Activated naive CD4-positive, alpha-beta T cell treated with anti-CD3 and anti-CD28 coated beads for 36 hours (primary cell): ENCODE data around the gene KCNMA1. TPM values are rescaled to one million over a fixed set of nuclear protein-coding genes. Genes with fewer than 3 reads are reported as not detected.
A peak's percentile ranks its signal among the peaks of the same experiment; 100 is the strongest.

Experiments used
- CTCF ChIA-PET: fragments of 350-600 bp; sonication (Branson Sonifier 250); formaldehyde crosslinking; loops from one replicate; lab custom pipeline; 2021; ENCODE audit warnings: antibody characterized with exemption; lab: Charles Lee
- DNase-seq: peaks from one replicate; pipeline ENCODE4 v3.0.0-alpha.2; 2020
- H3K27ac Mint-ChIP-seq: one replicate; pipeline ENCODE4 v1.8.0; 2021; ENCODE audit warnings: mild to moderate bottlenecking, mixed read lengths
- H3K27me3 Mint-ChIP-seq: one replicate; pipeline ENCODE4 v1.8.0; 2021; ENCODE audit warnings: low read depth, mixed read lengths
- H3K36me3 Mint-ChIP-seq: one replicate; pipeline ENCODE4 v1.8.0; 2021; ENCODE audit warnings: low read depth, mixed read lengths
- H3K4me1 Mint-ChIP-seq: one replicate; pipeline ENCODE4 v1.8.0; 2021; ENCODE audit warnings: low read depth, mixed read lengths
- H3K4me3 Mint-ChIP-seq: one replicate; pipeline ENCODE4 v1.8.0; 2021; ENCODE audit warnings: mild to moderate bottlenecking, moderate library complexity, mixed read lengths
- H3K9me3 Mint-ChIP-seq: one replicate; pipeline ENCODE4 v1.8.0; 2021; ENCODE audit warnings: mixed read lengths
- intact Hi-C: fragments of 100-400 bp; cut with micrococcal nuclease; formaldehyde crosslinking; loops from one replicate; pipeline ENCODE4 v1.15.1; 2023
- total RNA-seq, 2 experiments: library from RNA; stranded (reverse); gene quantifications; one replicate each; pipeline ENCODE4 v1.2.3, GENCODE V29; 2021

KCNMA1 gene
- total RNA-seq, 2 experiments from 2014 or later = not detected

GRCh38 chr10:77251297-77252013 is 386.2 kb downstream of the KCNMA1 start:
- no peaks in the 10 kb centered on the region for H3K9me3 Mint-ChIP-seq
- intact Hi-C loops = loop anchor here (5.0 to 10.0 kb wide), 2 partner anchors 391 to 463 kb away; no protein-coding TSS in a partner anchor

DNA sequence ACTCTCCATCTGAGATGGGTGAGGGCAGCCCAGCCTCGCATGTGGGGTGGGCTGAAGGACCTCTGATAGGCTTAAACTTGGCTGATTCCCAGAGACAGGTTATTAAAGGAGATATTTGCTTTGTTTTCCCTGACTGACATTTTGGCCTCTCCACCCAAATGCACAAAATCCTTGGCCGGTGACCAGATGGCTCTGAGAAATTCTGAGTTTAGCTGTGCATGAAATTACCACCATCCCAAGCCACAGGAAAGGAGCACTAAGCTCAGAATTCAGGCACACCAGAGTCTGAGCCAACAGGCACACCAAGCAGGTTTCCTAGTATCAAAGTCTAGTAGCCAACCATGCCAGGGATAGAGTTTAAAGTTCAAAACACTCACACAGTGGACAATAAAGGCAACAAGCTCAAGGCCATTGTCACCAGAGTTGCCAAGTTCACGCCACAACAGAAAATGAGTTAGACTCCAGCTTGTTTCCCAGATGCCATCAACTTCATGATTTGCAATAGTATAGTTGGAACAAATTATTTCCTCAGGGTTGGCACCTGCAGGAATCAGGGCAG is 387.6 kb downstream of the KCNMA1 start:
- H3K27ac Mint-ChIP-seq = no peak overlapping the region
- DNase-seq = no peak
- H3K4me3 Mint-ChIP-seq = no peak overlapping the region
- intact Hi-C loops = loop anchor here (5.0 to 10.0 kb wide), 2 partner anchors 392 to 465 kb away; no protein-coding TSS in a partner anchor
- no peaks in the 10 kb centered on the region for H3K9me3 Mint-ChIP-seq
- no peaks in the 10 kb centered on the region for H3K36me3 Mint-ChIP-seq
- no peaks in the 10 kb centered on the region for H3K4me1 Mint-ChIP-seq
- no peaks in the 10 kb centered on the region for H3K27me3 Mint-ChIP-seq
- CTCF ChIA-PET = interaction anchor here (1.1 kb wide), 1 partner anchor 404 kb away, joined by 4 read pairs; no protein-coding TSS in a partner anchor

More at GRCh38 chr10:77251297-77252013, 386.2 kb downstream of the KCNMA1 start:
- DNase-seq = peak; percentile 9
- Mint-ChIP-seq H3K36me3 (no peaks in the 10 kb centered on the region), H3K27me3 (peaks cover 2% of the 10 kb centered on the region), H3K27ac (no peak overlapping the region), H3K4me1 (no peaks in the 10 kb centered on the region), H3K4me3 (no peak overlapping the region)
- CTCF ChIA-PET = interaction anchor here (1.1 kb wide), 1 partner anchor 403 kb away, joined by 4 read pairs; no protein-coding TSS in a partner anchor

DNA sequence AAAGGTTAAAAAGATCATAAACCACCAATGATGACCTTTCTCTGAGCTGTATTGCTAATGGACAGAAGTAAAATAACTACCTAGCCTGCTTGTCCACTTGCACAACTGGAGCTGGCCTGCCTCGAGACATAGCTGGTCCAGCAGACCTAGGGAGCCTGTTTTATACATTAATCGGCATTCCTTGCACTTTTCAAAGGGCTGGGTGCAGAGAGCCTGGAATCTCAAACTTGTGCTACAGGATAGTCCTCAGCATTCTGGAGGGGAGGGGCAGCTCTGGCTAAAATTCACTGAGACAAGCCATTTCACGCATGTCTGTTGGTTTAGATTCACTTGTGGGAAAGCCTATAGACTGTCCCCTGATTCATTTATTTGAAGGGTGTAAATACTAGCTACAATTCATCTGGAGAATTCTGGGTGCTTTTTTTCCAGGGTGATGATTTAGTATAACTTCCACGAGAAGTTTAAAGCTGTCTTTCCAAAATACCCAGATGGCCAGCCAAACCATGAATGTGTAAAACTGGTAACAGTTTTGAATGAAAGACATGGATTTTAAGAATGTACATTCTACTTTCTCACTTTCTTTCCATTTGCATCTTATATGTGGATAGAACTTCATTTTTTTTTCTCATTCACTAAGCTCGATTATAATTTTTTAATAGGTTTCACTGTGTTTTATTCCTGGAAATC is 389.4 kb downstream of the KCNMA1 start:
- DNase-seq = no peak
- Mint-ChIP-seq H3K9me3 (no peaks in the 10 kb centered on the region), H3K4me3 (no peak overlapping the region), H3K36me3 (no peaks in the 10 kb centered on the region), H3K4me1 (no peaks in the 10 kb centered on the region), H3K27ac (no peak overlapping the region), H3K27me3 (no peaks in the 10 kb centered on the region)
- intact Hi-C loops = no loop called here
- CTCF ChIA-PET = interaction anchor here (1.3 kb wide), 1 partner anchor 463 kb away, joined by 3 read pairs; no protein-coding TSS in a partner anchor

DNA sequence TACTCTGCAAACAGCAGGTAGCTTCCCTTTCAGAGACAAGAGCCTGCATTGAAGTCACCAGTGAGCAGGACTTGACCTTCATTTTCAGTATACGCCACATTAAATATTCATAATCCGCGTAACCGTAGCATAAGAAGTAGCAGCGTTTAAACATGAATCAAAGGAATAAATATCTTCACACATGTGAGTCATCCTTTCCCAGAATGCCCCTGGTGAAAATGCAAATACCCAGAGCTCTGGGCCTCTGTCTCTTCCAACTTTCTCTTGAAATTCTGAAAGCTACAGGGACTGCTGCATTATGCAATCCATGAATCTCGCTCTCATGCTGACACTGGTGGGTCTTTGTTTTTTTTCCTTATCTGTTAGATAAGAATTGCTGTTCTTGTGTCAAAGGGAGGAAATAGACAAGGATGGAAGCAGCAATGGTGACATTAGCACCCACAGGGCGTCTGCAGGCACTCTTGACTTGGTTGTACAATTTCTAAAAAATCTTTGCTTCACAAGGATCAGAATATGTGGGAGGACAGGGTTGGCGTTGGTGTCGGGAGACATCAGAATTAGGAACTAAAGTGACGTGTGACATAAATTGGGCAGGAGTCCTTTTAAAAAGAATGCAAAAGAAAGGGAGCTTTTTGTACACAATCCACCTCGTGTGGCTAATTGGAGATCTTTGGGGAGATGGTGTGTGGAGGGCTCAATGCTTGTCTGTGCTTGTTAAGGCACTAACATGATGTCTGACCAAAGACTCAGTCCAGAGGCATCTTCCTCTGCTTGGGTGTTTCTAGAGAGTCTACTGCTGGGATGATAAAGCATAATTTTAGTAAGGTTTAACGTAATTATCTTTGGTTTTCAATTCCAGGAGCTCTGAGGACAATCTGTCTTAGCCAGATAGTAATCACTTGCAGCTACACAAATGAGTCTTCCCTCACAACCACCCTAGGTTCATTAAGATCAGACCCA is 390.3 kb downstream of the KCNMA1 start:
- Mint-ChIP-seq H3K27ac (no peak overlapping the region), H3K27me3 (no peaks in the 10 kb centered on the region), H3K4me3 (no peak overlapping the region), H3K9me3 (no peaks in the 10 kb centered on the region), H3K36me3 (no peaks in the 10 kb centered on the region), H3K4me1 (no peaks in the 10 kb centered on the region)
- CTCF ChIA-PET = interaction anchor here (1.3 kb wide), 1 partner anchor 464 kb away, joined by 3 read pairs; no protein-coding TSS in a partner anchor
- DNase-seq = no peak
- intact Hi-C loops = no loop called here

DNA sequence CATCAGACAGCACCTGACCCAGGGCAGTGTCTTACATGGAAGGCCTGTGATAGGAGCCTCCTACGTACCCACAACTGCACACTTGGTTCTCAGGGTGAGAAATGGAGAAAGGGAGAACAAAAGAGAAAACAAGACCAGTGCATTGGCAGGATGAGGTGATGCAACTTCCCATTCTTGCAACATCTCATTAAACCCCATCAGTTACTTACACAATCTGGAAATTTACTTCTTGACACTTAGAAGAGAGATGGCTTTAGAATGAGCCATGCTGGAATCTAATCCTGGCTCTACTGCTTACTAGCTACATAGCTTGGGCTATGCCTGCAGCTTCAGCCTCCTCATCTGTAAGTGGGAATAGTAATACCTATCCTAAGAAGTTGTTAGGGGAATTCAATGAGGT is 391.7 kb downstream of the KCNMA1 start:
- H3K27me3 Mint-ChIP-seq = no peaks in the 10 kb centered on the region
- CTCF ChIA-PET = no interaction called here
- intact Hi-C loops = no loop called here
- no peak for DNase-seq
- no peaks in the 10 kb centered on the region for H3K9me3 Mint-ChIP-seq
- H3K4me3 Mint-ChIP-seq = no peak overlapping the region
- H3K4me1 Mint-ChIP-seq = no peaks in the 10 kb centered on the region
- H3K27ac Mint-ChIP-seq = no peak overlapping the region
- H3K36me3 Mint-ChIP-seq = no peaks in the 10 kb centered on the region

DNA sequence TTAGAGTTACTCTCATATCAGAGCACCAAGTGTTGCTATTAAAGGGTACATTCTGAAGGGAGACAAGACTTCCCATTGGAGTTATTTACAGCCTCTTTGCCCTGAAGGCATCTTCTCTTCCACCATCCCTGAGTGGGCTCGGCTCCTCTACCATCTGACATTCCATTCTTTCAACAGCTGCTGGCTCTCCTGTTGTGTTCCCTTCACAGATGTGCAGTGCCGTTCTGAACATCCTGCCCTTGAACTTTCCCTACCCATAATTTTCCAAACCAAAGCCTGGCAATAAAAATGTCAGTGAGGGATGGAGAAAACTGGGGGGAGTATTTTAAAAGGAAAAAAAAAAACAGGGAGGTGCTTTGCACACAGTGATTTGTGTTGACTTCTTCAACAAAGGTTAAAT is 392.9 kb downstream of the KCNMA1 start:
- intact Hi-C loops = no loop called here
- DNase-seq = no peak
- CTCF ChIA-PET = no interaction called here

GRCh38 chr10:77244286-77244685 is 393.3 kb downstream of the KCNMA1 start:
- no peak for DNase-seq
- no peak overlapping the region for H3K27ac Mint-ChIP-seq
- H3K9me3 Mint-ChIP-seq = no peaks in the 10 kb centered on the region
- intact Hi-C loops = no loop called here
- H3K4me1 Mint-ChIP-seq = no peaks in the 10 kb centered on the region
- H3K4me3 Mint-ChIP-seq = no peak overlapping the region
- CTCF ChIA-PET = no interaction called here
- no peaks in the 10 kb centered on the region for H3K36me3 Mint-ChIP-seq
- H3K27me3 Mint-ChIP-seq = no peaks in the 10 kb centered on the region

More for the DNA sequence above, 392.9 kb downstream of the KCNMA1 start:
- Mint-ChIP-seq H3K36me3 (no peaks in the 10 kb centered on the region), H3K9me3 (no peaks in the 10 kb centered on the region), H3K27me3 (no peaks in the 10 kb centered on the region), H3K4me3 (no peak overlapping the region), H3K4me1 (no peaks in the 10 kb centered on the region), H3K27ac (no peak overlapping the region)

DNA sequence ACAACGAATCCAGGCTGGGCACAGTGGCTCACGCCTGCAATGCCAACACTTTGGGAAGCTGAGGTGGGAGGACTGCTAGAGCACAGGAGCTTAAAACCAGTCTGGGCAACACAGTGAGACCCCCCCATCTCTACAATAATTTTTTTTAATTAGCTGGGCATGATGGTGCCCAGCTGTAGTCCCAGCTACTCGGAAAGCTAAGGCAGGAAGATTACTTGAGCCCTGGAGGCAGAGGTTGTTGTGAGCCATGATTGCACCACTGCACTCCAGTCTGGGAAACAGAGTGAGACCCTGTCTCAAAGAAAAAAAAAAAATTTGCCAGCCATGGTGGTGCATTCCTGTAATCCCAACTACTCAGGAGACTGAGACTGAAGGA is 396.3 kb downstream of the KCNMA1 start:
- DNase-seq = no peak
- H3K4me3 Mint-ChIP-seq = no peak overlapping the region
- H3K27ac Mint-ChIP-seq = no peak overlapping the region
- CTCF ChIA-PET = no interaction called here
- H3K27me3 Mint-ChIP-seq = no peaks in the 10 kb centered on the region
- intact Hi-C loops = no loop called here
- no peaks in the 10 kb centered on the region for H3K36me3 Mint-ChIP-seq
- H3K9me3 Mint-ChIP-seq = no peaks in the 10 kb centered on the region
- no peaks in the 10 kb centered on the region for H3K4me1 Mint-ChIP-seq

DNA sequence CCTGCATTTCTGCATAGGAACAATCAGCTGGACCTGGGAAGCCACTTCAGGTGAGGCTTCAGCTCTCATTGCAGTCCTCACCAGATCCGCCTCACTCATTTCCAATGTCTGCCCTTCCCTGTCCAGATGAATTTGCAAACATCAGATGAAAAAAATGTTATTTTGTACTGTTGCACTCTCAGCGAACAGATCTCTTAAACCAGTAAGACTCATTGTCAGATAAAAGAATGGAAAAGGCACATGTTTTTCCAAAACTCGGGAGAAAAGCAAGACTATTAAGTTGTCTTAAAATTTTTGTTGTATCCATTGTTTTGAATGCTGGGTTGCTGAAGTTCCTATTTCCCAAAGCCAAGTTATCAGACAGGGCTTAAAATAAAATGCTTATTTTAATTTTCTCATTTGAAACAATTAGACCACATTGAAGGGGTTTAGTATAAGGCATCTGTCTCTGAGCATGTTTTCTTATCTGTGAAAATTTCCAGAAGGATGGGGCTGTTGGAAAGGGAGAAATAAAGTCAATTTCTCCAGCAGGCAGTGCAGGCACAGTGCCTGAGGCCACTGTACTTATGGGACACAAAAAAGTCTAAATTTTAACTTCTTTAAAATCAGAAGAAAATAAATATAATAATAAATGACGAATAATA is 396.8 kb downstream of the KCNMA1 start:
- H3K27ac Mint-ChIP-seq = no peak overlapping the region
- DNase-seq = no peak
- H3K27me3 Mint-ChIP-seq = no peaks in the 10 kb centered on the region
- H3K4me1 Mint-ChIP-seq = no peaks in the 10 kb centered on the region
- intact Hi-C loops = no loop called here
- no peak overlapping the region for H3K4me3 Mint-ChIP-seq
- H3K9me3 Mint-ChIP-seq = no peaks in the 10 kb centered on the region
- no peaks in the 10 kb centered on the region for H3K36me3 Mint-ChIP-seq
- CTCF ChIA-PET = interaction anchor here (0.7 kb wide), 1 partner anchor 16 kb away, joined by 3 read pairs; no protein-coding TSS in a partner anchor

DNA sequence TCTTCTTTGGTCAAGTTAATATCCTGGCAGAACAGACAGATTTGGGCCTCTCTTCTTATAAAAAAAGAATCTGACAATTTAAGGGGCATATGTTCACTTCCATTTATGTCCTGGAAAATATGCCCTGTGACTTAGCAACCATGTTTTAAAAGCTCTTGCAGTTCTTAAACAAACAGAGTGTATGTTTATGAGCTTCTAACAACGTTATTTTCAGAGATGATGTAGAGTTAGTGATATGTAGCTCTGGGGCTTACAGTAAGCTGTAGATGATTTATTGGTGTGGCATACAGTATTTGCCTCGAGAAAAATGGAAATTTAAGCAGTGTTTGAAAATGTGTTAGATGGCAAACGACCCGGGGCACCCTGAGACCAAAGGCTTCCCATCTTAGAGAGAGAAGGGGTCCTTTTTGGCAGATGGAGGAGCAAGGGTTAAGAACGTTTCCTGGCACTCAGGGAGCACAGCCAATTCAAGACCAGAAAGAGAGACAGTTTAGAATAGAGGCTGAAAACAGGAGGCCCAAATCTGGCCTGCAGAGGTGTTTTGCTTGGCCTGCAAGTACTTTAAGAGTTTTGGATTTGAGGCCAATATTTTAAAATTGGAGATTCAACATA is 397.5 kb downstream of the KCNMA1 start:
- Mint-ChIP-seq H3K4me1 (no peaks in the 10 kb centered on the region), H3K9me3 (no peaks in the 10 kb centered on the region), H3K27me3 (no peaks in the 10 kb centered on the region), H3K36me3 (no peaks in the 10 kb centered on the region), H3K4me3 (no peak overlapping the region), H3K27ac (no peak overlapping the region)
- intact Hi-C loops = no loop called here
- CTCF ChIA-PET = interaction anchor here (0.7 kb wide), 1 partner anchor 16 kb away, joined by 3 read pairs; no protein-coding TSS in a partner anchor
- DNase-seq = no peak

GRCh38 chr10:77237120-77237519 is 400.5 kb downstream of the KCNMA1 start:
- no peaks in the 10 kb centered on the region for H3K27me3 Mint-ChIP-seq
- no peaks in the 10 kb centered on the region for H3K36me3 Mint-ChIP-seq
- no peak overlapping the region for H3K27ac Mint-ChIP-seq
- H3K9me3 Mint-ChIP-seq = no peaks in the 10 kb centered on the region
- CTCF ChIA-PET = no interaction called here
- no peak overlapping the region for H3K4me3 Mint-ChIP-seq
- H3K4me1 Mint-ChIP-seq = no peaks in the 10 kb centered on the region
- intact Hi-C loops = no loop called here
- no peak for DNase-seq
